Measurements from ENCODE around the gene USP12. TPM values are rescaled to one million over a fixed set of nuclear protein-coding genes. Genes with fewer than 3 reads are reported as not detected.

USP12 gene, protein sequence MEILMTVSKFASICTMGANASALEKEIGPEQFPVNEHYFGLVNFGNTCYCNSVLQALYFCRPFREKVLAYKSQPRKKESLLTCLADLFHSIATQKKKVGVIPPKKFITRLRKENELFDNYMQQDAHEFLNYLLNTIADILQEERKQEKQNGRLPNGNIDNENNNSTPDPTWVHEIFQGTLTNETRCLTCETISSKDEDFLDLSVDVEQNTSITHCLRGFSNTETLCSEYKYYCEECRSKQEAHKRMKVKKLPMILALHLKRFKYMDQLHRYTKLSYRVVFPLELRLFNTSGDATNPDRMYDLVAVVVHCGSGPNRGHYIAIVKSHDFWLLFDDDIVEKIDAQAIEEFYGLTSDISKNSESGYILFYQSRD
- total RNA-seq, result 11.2 and 14.3 TPM in 2 replicates

DNA sequence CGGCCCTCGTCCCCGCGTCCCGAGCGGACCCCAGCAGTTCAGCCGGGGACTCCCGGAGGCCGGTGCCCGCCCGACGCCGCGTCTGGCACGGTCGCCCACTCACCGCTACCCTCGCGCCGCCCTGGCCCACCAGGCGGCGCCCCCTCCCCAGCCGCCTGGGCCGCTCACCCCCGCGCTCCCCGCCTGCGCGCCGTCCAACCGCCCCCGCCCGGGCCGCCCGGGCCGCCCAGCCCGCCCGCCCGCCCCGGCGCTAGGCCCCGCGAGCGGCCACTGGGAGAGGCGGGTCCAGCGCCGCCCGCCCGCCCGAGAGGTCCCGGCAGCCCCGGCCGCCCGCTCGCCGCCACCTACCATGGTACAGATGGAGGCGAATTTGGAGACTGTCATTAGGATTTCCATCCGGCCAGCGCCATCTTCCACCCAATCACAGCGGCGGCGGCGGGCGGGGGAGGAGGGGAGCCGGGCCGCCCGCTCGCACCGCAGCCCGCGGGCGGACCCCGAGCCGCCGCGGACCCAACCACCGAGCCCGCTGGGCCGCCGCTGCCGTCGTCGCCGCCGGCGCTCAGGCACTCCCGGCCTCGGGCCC, at the start of gene USP12:
Gene USP12 (minus strand): TSS at position 568 of the 583 bp plus-strand sequence. CDS start 172 bp downstream, at position 396.

Other genes with a start within 250 kb of the USP12 start
- gene RPL21, start 79.7 kb upstream of the USP12 start, total RNA-seq, result 1,267 and 1,496 TPM in 2 replicates
- gene RASL11A, start 99.0 kb upstream of the USP12 start, total RNA-seq, result 5.8 and 13.4 TPM in 2 replicates